Uterus (tissue), 2 donors: ENCODE data around the gene PRRG2.

Source experiments
- POLR2A ChIP-seq, 2 donors: fragments of 450-650 bp; IDR thresholded peaks; one replicate each; pipeline ENCODE4 v1.6.1; 2016; ENCODE audit warnings: antibody characterized with exemption in 2 of 2, mild to moderate bottlenecking in 1 of 2, moderate library complexity in 1 of 2
- TF ChIP-seq, protein P1 (sequence below), 4 experiments: fragments of 200-600 bp in 2 of 4; fragments of 450-650 bp in 2 of 4; sonication (generic) in 2 of 4; IDR thresholded peaks; one replicate each; pipeline ENCODE4 v1.5.1; 2016 to 2019; ENCODE audit warnings: antibody characterized with exemption in 4 of 4, mild to moderate bottlenecking in 2 of 4, moderate library complexity in 1 of 4

DNA sequence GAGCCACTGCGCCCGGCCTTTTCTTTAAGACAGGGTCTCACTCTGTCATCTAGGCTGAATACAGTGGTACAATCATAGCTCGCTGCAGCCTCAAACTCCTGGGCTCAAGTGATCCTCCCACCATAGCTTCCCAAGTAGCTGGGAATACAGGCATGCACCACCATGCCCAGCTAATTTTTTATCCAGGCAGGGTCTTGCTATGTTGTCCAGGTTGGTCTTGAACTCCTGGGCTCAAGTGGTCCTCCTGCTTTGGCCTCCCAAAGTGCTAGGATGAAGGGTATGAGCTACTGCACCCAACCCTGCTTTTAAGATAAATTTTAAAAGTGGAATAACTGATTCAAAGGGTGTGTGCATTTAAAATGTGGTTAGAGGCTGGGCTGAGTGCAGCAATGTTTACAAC lies 14.8 kb upstream of the PRRG2 start:
- TF ChIP-seq, protein P1, sequence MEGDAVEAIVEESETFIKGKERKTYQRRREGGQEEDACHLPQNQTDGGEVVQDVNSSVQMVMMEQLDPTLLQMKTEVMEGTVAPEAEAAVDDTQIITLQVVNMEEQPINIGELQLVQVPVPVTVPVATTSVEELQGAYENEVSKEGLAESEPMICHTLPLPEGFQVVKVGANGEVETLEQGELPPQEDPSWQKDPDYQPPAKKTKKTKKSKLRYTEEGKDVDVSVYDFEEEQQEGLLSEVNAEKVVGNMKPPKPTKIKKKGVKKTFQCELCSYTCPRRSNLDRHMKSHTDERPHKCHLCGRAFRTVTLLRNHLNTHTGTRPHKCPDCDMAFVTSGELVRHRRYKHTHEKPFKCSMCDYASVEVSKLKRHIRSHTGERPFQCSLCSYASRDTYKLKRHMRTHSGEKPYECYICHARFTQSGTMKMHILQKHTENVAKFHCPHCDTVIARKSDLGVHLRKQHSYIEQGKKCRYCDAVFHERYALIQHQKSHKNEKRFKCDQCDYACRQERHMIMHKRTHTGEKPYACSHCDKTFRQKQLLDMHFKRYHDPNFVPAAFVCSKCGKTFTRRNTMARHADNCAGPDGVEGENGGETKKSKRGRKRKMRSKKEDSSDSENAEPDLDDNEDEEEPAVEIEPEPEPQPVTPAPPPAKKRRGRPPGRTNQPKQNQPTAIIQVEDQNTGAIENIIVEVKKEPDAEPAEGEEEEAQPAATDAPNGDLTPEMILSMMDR (IDR thresholded peaks at IDR 0.05), result no peak
- TF ChIP-seq POLR2A (IDR thresholded peaks at IDR 0.05), result no peak
